CD4-positive, alpha-beta T cell treated with Interleukin-17A for 4 hours (primary cell): Measurements from ENCODE around the gene TRO.

Experiments
- DNase-seq: peaks from one replicate; pipeline ENCODE4 v3.0.0-alpha.2; 2020; ENCODE audit warnings: mixed read lengths

The TRO gene

GRCh38 chrX:54920610-54921426 lies at the start of gene TRO:
Gene TRO (plus strand): TSS chrX:54920824. CDS start chrX:54922247, 1,423 bp downstream.
- DNase-seq, result peak; percentile 33

GRCh38 chrX:54885740-54886139 lies 34.9 kb upstream of the TRO start:
- no peak for DNase-seq

GRCh38 chrX:54891573-54891972 lies 29.1 kb upstream of the TRO start:
- peak; percentile 65 for DNase-seq

GRCh38 chrX:54894159-54894558 lies 26.5 kb upstream of the TRO start:
- no peak for DNase-seq

- DNase-seq, result no peak
Measured at GRCh38 chrX:54909941-54910340, 10.7 kb upstream of the TRO start.

GRCh38 chrX:54921427-54922021 lies 900 bp downstream of the TRO start:
- DNase-seq, result peak; percentile 75

GRCh38 chrX:54922547-54922946 lies 1.9 kb downstream of the TRO start:
- DNase-seq, result no peak

GRCh38 chrX:54923376-54923775 lies 2.8 kb downstream of the TRO start:
- DNase-seq, result no peak

GRCh38 chrX:54926978-54927377 lies 6.4 kb downstream of the TRO start:
- DNase-seq, result no peak

- no peak for DNase-seq
Measured at GRCh38 chrX:54928876-54929275, 8.3 kb downstream of the TRO start.

- no peak for DNase-seq
Measured at GRCh38 chrX:54930291-54931049, 9.8 kb downstream of the TRO start.

GRCh38 chrX:54931107-54931506 lies 10.5 kb downstream of the TRO start:
- DNase-seq, result no peak

- no peak for DNase-seq
Measured at GRCh38 chrX:54933150-54933826, 12.7 kb downstream of the TRO start.

GRCh38 chrX:54934058-54934457 lies 13.4 kb downstream of the TRO start:
- no peak for DNase-seq

- DNase-seq, result no peak
Measured at GRCh38 chrX:54934890-54935289, 14.3 kb downstream of the TRO start.

GRCh38 chrX:54935306-54935705 lies 14.7 kb downstream of the TRO start:
- no peak for DNase-seq

GRCh38 chrX:54937416-54937815 lies 16.8 kb downstream of the TRO start:
- no peak for DNase-seq

- no peak for DNase-seq
Measured at GRCh38 chrX:54944816-54945215, 24.2 kb downstream of the TRO start.

- DNase-seq, result no peak
Measured at GRCh38 chrX:54945224-54945623, 24.6 kb downstream of the TRO start.

GRCh38 chrX:54950730-54951375 lies 30.2 kb downstream of the TRO start:
- no peak for DNase-seq

- DNase-seq, result no peak
Measured at GRCh38 chrX:54961750-54962149, 41.1 kb downstream of the TRO start.

- peak; percentile 21 for DNase-seq
Measured at GRCh38 chrX:54964766-54965497, 44.3 kb downstream of the TRO start.
